Bronchial smooth muscle cell (primary cell): ENCODE measurements around the gene CDKN2B. TPM values are rescaled to one million over a fixed set of nuclear protein-coding genes. Genes with fewer than 3 reads are reported as not detected.

ENCODE experiments used
- total RNA-seq: library from RNA; depleted of rRNA; stranded (reverse); fragments of >200 nt; gene quantifications from 2 replicates; pipeline ENCODE4 v1.2.1, GENCODE V29; 2014

Gene CDKN2B
- total RNA-seq = 7.7 and 10.4 TPM in 2 replicates

GRCh38 chr9:22008717-22009505 is at the start of gene CDKN2B:
CDKN2B (minus strand) TSS chr9:22009305; CDS start chr9:22008953, 352 bp downstream.

DNA sequence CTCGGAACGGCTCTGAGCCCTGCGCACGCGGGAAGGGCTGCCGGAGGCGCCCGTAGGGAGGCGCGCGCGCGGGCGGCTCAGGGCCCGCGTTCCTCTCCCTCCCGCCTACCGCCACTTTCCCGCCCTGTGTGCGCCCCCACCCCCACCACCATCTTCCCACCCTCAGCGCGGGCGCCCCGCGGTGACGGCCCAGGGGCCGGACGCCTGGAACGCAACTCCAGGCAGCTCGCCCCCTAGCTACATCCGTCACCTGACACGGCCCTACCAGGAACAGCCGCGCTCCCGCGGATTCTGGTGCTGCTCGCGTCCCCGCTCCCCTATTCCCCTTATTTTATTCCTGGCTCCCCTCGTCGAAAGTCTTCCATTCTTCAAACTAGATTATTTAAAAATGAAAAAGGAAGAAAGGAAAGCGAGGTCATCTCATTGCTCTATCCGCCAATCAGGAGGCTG is 14.5 kb downstream of the CDKN2B start, which contains the start of gene CDKN2B-AS1:
TSS of gene CDKN2B-AS1 (plus strand) at position 236 of the 450 bp plus-strand sequence.

GRCh38 chr9:21993893-21994555 is 15.1 kb downstream of the CDKN2B start, which contains the start of gene CDKN2A:
CDKN2A (minus strand) TSS chr9:21994392.

Other genes with a start within 250 kb of the CDKN2B start
- gene MTAP, start 206.7 kb downstream of the CDKN2B start, total RNA-seq = 15.8 and 19.0 TPM in 2 replicates
- 28.2 and 41.6 TPM in 2 replicates for gene CDKN2A, start 14.9 kb downstream of the CDKN2B start, total RNA-seq
- 5.6 and 7.7 TPM in 2 replicates for gene CDKN2B-AS1, start 14.5 kb downstream of the CDKN2B start, total RNA-seq